Measurements from ENCODE around the gene CELF3. TPM values are rescaled to one million over a fixed set of nuclear protein-coding genes. Genes with fewer than 3 reads are reported as not detected.
A peak's percentile ranks its signal among the peaks of the same experiment; 100 is the strongest.

The CELF3 gene
- total RNA-seq, 1 experiment from 2014 or later, result 0.27 TPM

GRCh38 chr1:151728151-151729054 lies 11.8 kb upstream of the CELF3 start:
- Histone ChIP-seq H3K4me1 (peaks cover 9% of the 10 kb centered on the region), H3K27me3 (replicated peaks; ENCODE audit: control insufficient read depth, insufficient read depth, low read length) (no peaks in the 10 kb centered on the region), H3K9me3 (no peaks in the 10 kb centered on the region), H3K4me3 (ENCODE audit: low read depth, low read length) (no peak overlapping the region), H3K36me3 (ENCODE audit: control insufficient read depth, insufficient read depth, low read length) (no peaks in the 10 kb centered on the region)
- Mint-ChIP-seq H3K36me3 (ENCODE audit: insufficient read depth, unreplicated experiment) (no peaks in the 10 kb centered on the region), H3K27ac (ENCODE audit: unreplicated experiment) (no peak overlapping the region), H3K9me3 (ENCODE audit: unreplicated experiment) (no peaks in the 10 kb centered on the region), H3K27me3 (ENCODE audit: insufficient read depth, unreplicated experiment) (no peaks in the 10 kb centered on the region), H3K4me1 (ENCODE audit: low read depth, unreplicated experiment) (peaks cover 16% of the 10 kb centered on the region), H3K4me3 (ENCODE audit: unreplicated experiment) (no peak overlapping the region)
- no peak for TF ChIP-seq CTCF (IDR thresholded peaks at IDR 0.05; ENCODE audit: insufficient read depth in 1 of 2, low read depth in 1 of 2, low read length in 1 of 2, severe bottlenecking in 1 of 2, unreplicated experiment in 1 of 2)
- DNase-seq, result no peak
- ChIA-PET POLR2A (interaction anchor here (0.6 kb wide), 1 partner anchor 154 kb away, joined by 3 read pairs; no protein-coding TSS in a partner anchor), CTCF (no interaction called here)
- BruUV-seq (replicated peaks), result no TSS peak
- intact Hi-C loops (cut with micrococcal nuclease; ENCODE audit: unreplicated experiment), result no loop called here

GRCh38 chr1:151723726-151724370 lies 7.2 kb upstream of the CELF3 start:
- no peak for TF ChIP-seq CTCF (IDR thresholded peaks at IDR 0.05; ENCODE audit: insufficient read depth in 1 of 2, low read depth in 1 of 2, low read length in 1 of 2, severe bottlenecking in 1 of 2, unreplicated experiment in 1 of 2)
- Mint-ChIP-seq H3K4me3 (ENCODE audit: unreplicated experiment) (peak overlapping the region; percentile 15), H3K4me1 (ENCODE audit: low read depth, unreplicated experiment) (peaks cover 16% of the 10 kb centered on the region), H3K36me3 (ENCODE audit: insufficient read depth, unreplicated experiment) (no peaks in the 10 kb centered on the region), H3K27me3 (ENCODE audit: insufficient read depth, unreplicated experiment) (no peaks in the 10 kb centered on the region), H3K9me3 (ENCODE audit: unreplicated experiment) (no peaks in the 10 kb centered on the region), H3K27ac (ENCODE audit: unreplicated experiment) (no peak overlapping the region)
- CTCF ChIA-PET, result interaction anchor here (0.7 to 1.4 kb wide), 3 partner anchors 8 to 11 kb away, joined by 3 to 7 read pairs (median 4); no protein-coding TSS in a partner anchor
- no peak overlapping the region for H3K4me3 ChIP-seq (ENCODE audit: low read depth, low read length)
- no peaks in the 10 kb centered on the region for H3K9me3 ChIP-seq
- no peaks in the 10 kb centered on the region for H3K36me3 ChIP-seq (ENCODE audit: control insufficient read depth, insufficient read depth, low read length)
- peaks cover 35% of the 10 kb centered on the region for H3K4me1 ChIP-seq
- intact Hi-C loops (cut with micrococcal nuclease; ENCODE audit: unreplicated experiment), result no loop called here
- POLR2A ChIA-PET, result interaction anchor here (0.8 kb wide), 1 partner anchor 184 kb away, joined by 3 read pairs; no protein-coding TSS in a partner anchor
- BruUV-seq (replicated peaks), result no TSS peak
- no peaks in the 10 kb centered on the region for H3K27me3 ChIP-seq (replicated peaks; ENCODE audit: control insufficient read depth, insufficient read depth, low read length)
- DNase-seq, result no peak

GRCh38 chr1:151721788-151722510 lies 5.3 kb upstream of the CELF3 start:
- intact Hi-C loops (cut with micrococcal nuclease; ENCODE audit: unreplicated experiment), result no loop called here
- CTCF ChIA-PET, result interaction anchor here (1.2 kb wide), 1 partner anchor 13 kb away, joined by 3 read pairs; no protein-coding TSS in a partner anchor
- no peaks in the 10 kb centered on the region for H3K36me3 Mint-ChIP-seq (ENCODE audit: insufficient read depth, unreplicated experiment)
- H3K27me3 Mint-ChIP-seq (ENCODE audit: insufficient read depth, unreplicated experiment), result peaks cover 2% of the 10 kb centered on the region
- DNase-seq, result no peak
- H3K36me3 ChIP-seq (ENCODE audit: control insufficient read depth, insufficient read depth, low read length), result no peaks in the 10 kb centered on the region
- no peaks in the 10 kb centered on the region for H3K9me3 ChIP-seq
- no peak for TF ChIP-seq CTCF (IDR thresholded peaks at IDR 0.05; ENCODE audit: insufficient read depth in 1 of 2, low read depth in 1 of 2, low read length in 1 of 2, severe bottlenecking in 1 of 2, unreplicated experiment in 1 of 2)
- no peaks in the 10 kb centered on the region for H3K9me3 Mint-ChIP-seq (ENCODE audit: unreplicated experiment)
- no peaks in the 10 kb centered on the region for H3K27me3 ChIP-seq (replicated peaks; ENCODE audit: control insufficient read depth, insufficient read depth, low read length)
- peaks cover 35% of the 10 kb centered on the region for H3K4me1 ChIP-seq
- H3K4me3 ChIP-seq (ENCODE audit: low read depth, low read length), result peak overlapping the region; percentile 31
- peaks cover 28% of the 10 kb centered on the region for H3K4me1 Mint-ChIP-seq (ENCODE audit: low read depth, unreplicated experiment)
- BruUV-seq (replicated peaks), result no TSS peak
- H3K4me3 Mint-ChIP-seq (ENCODE audit: unreplicated experiment), result peak overlapping the region; percentile 68
- H3K27ac Mint-ChIP-seq (ENCODE audit: unreplicated experiment), result no peak overlapping the region
- POLR2A ChIA-PET, result no interaction called here
